Esophagus squamous epithelium (tissue), 5 donors: ENCODE results near the gene GPR62. TPM values are rescaled to one million over a fixed set of nuclear protein-coding genes. Genes with fewer than 3 reads are reported as not detected.

Source experiments
- DNase-seq: peaks from one replicate; lab custom pipeline; 2025; lab: John Stamatoyannopoulos, UW
- H3K27ac ChIP-seq, 4 donors: fragments of 200-600 bp; sonication (generic); one replicate each; pipeline ENCODE4 v1.5.1; 2016 to 2019; ENCODE audit warnings: mild to moderate bottlenecking in 1 of 4
- H3K27me3 ChIP-seq, 4 donors: fragments of 200-600 bp; sonication (generic); 1 replicate in 3 of 4; 2 replicates in 1 of 4; pipeline versions ENCODE4 v1.5.1 to v1.6.0; 2017 to 2021; ENCODE audit warnings: antibody characterized with exemption in 1 of 4
- H3K36me3 ChIP-seq, 3 donors: fragments of 200-600 bp; sonication (generic); one replicate each; pipeline ENCODE4 v1.5.1; 2016 to 2019
- H3K4me1 ChIP-seq, 3 donors: fragments of 200-600 bp; sonication (generic); one replicate each; pipeline ENCODE4 v1.5.1; 2017 to 2019
- H3K4me3 ChIP-seq, 4 donors: fragments of 200-600 bp; sonication (generic); 1 replicate in 3 of 4; 2 replicates in 1 of 4; pipeline ENCODE4 v1.5.1; 2016 to 2019; ENCODE audit warnings: mild to moderate bottlenecking in 2 of 4, moderate library complexity in 1 of 4
- H3K9me3 ChIP-seq, 3 donors: fragments of 200-600 bp; sonication (generic); one replicate each; pipeline ENCODE4 v1.5.1; 2016 to 2019
- CTCF ChIP-seq, 6 experiments: fragments of 450-650 bp in 4 of 6; fragments of 200-600 bp in 2 of 6; sonication (generic) in 2 of 6; IDR thresholded peaks; one replicate each; pipeline ENCODE4 v1.5.1; 2016 to 2019; ENCODE audit warnings: antibody characterized with exemption in 6 of 6, mild to moderate bottlenecking in 4 of 6, moderate library complexity in 4 of 6
- POLR2A ChIP-seq, 4 donors: fragments of 450-650 bp; IDR thresholded peaks; one replicate each; pipeline ENCODE4 v1.6.1; 2017; ENCODE audit warnings: antibody characterized with exemption in 4 of 4, mild to moderate bottlenecking in 4 of 4, moderate library complexity in 3 of 4
- WGBS, 2 donors: methylation state at CpG; one replicate each; pipeline ENCODE4 v1.1.5; 2018; 5-methylcytosine and 5-hydroxymethylcytosine counted together
- intact Hi-C: fragments of 100-400 bp; cut with DNase I; formaldehyde crosslinking; loops from one replicate; pipeline ENCODE4 v1.15.0; 2022
- total RNA-seq, 4 donors: library from RNA; depleted of rRNA; stranded (reverse); fragments of >200 nt; gene quantifications; one replicate each; pipeline ENCODE4 v1.1.0, GENCODE V29; 2016
- donor health status: DM: yes; HTN: yes; CAD: no.

The GPR62 gene
- under 1 TPM in 2 of 4 donors, not detected in 2; 0.09 to 0.38 TPM for total RNA-seq

- peaks cover 13 to 25% (median 14%) of the 10 kb centered on the region in 3 donors for H3K4me1 ChIP-seq
- peak within 1 kb of the TSS; percentile 28 to 69 (median 43) for H3K4me3 ChIP-seq
- H3K27me3 ChIP-seq = peaks cover 0 to 18% (median 0%) of the 10 kb centered on the region in 4 donors
- peak within 1 kb of the TSS; percentile 5 to 82 (median 64) for H3K27ac ChIP-seq
- intact Hi-C loops = no loop called here
- peaks cover 0 to 28% (median 0%) of the 10 kb centered on the region in 3 donors for H3K36me3 ChIP-seq
- WGBS, 2 donors = 33 to 70% methylated on average over 2 to 14 of the region's 33 CpGs
- TF ChIP-seq POLR2A (IDR thresholded peaks at IDR 0.05) (no peak), CTCF (IDR thresholded peaks at IDR 0.05) (no peak)
- no peak for DNase-seq
- no peaks in the 10 kb centered on the region for H3K9me3 ChIP-seq
Observed at GRCh38 chr3:51955175-51955892, at the start of gene GPR62. TSS of gene GPR62 (plus strand) at chr3:51955381. CDS start at chr3:51955653, 272 bp downstream.

GRCh38 chr3:51908026-51908425 lies 47.2 kb upstream of the GPR62 start:
- no peak overlapping the region for H3K27ac ChIP-seq
- peaks cover 0 to 11% (median 5%) of the 10 kb centered on the region in 3 donors for H3K9me3 ChIP-seq
- H3K27me3 ChIP-seq = peaks cover 0 to 4% (median 0%) of the 10 kb centered on the region in 4 donors
- H3K4me3 ChIP-seq = no peak overlapping the region
- intact Hi-C loops = no loop called here
- 40 to 58% methylated on average over 4 of the region's 4 CpGs for WGBS, 2 donors
- no peaks in the 10 kb centered on the region for H3K36me3 ChIP-seq
- TF ChIP-seq CTCF (IDR thresholded peaks at IDR 0.05) (no peak), POLR2A (IDR thresholded peaks at IDR 0.05) (no peak)
- no peaks in the 10 kb centered on the region for H3K4me1 ChIP-seq
- DNase-seq = no peak

- Histone ChIP-seq H3K27ac (no peak overlapping the region), H3K9me3 (no peaks in the 10 kb centered on the region), H3K4me3 (no peak overlapping the region), H3K4me1 (no peaks in the 10 kb centered on the region), H3K36me3 (no peaks in the 10 kb centered on the region), H3K27me3 (no peaks in the 10 kb centered on the region)
- intact Hi-C loops = no loop called here
- 47 to 53% methylated on average over 5 of the region's 5 CpGs for WGBS, 2 donors
- TF ChIP-seq POLR2A (IDR thresholded peaks at IDR 0.05) (no peak), CTCF (IDR thresholded peaks at IDR 0.05) (no peak)
- DNase-seq = no peak
Observed at GRCh38 chr3:51916418-51916817, 38.8 kb upstream of the GPR62 start.

- Histone ChIP-seq H3K36me3 (no peaks in the 10 kb centered on the region), H3K4me1 (no peaks in the 10 kb centered on the region), H3K27me3 (no peaks in the 10 kb centered on the region), H3K9me3 (no peaks in the 10 kb centered on the region), H3K27ac (no peak overlapping the region), H3K4me3 (no peak overlapping the region)
- no peak for TF ChIP-seq CTCF (IDR thresholded peaks at IDR 0.05)
- no peak for TF ChIP-seq POLR2A (IDR thresholded peaks at IDR 0.05)
- WGBS, 2 donors = 75 to 78% methylated on average over 11 of the region's 11 CpGs
- intact Hi-C loops = no loop called here
- DNase-seq = no peak
Observed at GRCh38 chr3:51921081-51921578, 34.1 kb upstream of the GPR62 start.
